PC-9 (cell line): ENCODE data around the gene GHR. TPM values are rescaled to one million over a fixed set of nuclear protein-coding genes. Genes with fewer than 3 reads are reported as not detected.

Source experiments
- BruUV-seq: library from RNA; stranded (reverse); fragments of 400-500 nt; replicated peaks from 2 replicates; lab custom pipeline; 2021; lab: Mats Ljungman, UMichigan
- CTCF ChIA-PET: fragments of 300-600 bp; sonication (Branson Sonifier 250); formaldehyde crosslinking; loops from one replicate; lab custom pipeline; 2022; ENCODE audit warnings: antibody characterized with exemption; lab: Charles Lee
- POLR2A ChIA-PET: fragments of 300-600 bp; sonication (Branson Sonifier 250); formaldehyde crosslinking; loops from one replicate; lab custom pipeline; 2022; ENCODE audit warnings: antibody characterized with exemption; ENCODE audit not compliant: unreplicated experiment; lab: Charles Lee
- DNase-seq, 2 experiments: peaks; one replicate each; pipeline versions ENCODE4 v3.0.0 to v3.0.0-alpha.2; 2015 to 2022; ENCODE audit warnings: mixed read lengths in 1 of 2
- H2AFZ ChIP-seq: fragments of 200-600 bp; sonication (generic); 2 replicates; pipeline ENCODE4 v1.8.1; 2017; ENCODE audit warnings: antibody characterized with exemption
- H3F3A ChIP-seq: fragments of 200-600 bp; sonication (generic); 2 replicates; pipeline ENCODE4 v1.8.1; 2017; ENCODE audit warnings: antibody characterized with exemption, mild to moderate bottlenecking, low read depth; ENCODE audit not compliant: insufficient read depth
- H3K27ac ChIP-seq: fragments of 200-600 bp; sonication (generic); 2 replicates; pipeline ENCODE4 v1.6.1; 2016; ENCODE audit warnings: mixed run types
- H3K27me3 ChIP-seq: fragments of 200-600 bp; sonication (generic); 2 replicates; pipeline ENCODE4 v1.6.1; 2016; ENCODE audit warnings: low read depth, mixed run types; ENCODE audit not compliant: insufficient read depth
- H3K36me3 ChIP-seq: fragments of 200-600 bp; sonication (generic); 2 replicates; pipeline ENCODE4 v1.6.1; 2016; ENCODE audit warnings: low read depth, mixed run types
- H3K4me1 ChIP-seq: fragments of 200-600 bp; sonication (generic); replicated peaks from 2 replicates; pipeline ENCODE4 v1.6.1; 2016; ENCODE audit warnings: mixed run types; ENCODE audit not compliant: insufficient read depth
- H3K4me2 ChIP-seq: fragments of 200-600 bp; sonication (generic); 2 replicates; pipeline ENCODE4 v1.6.1; 2017; ENCODE audit warnings: mixed run types
- H3K4me3 ChIP-seq: fragments of 200-600 bp; sonication (generic); 2 replicates; pipeline ENCODE4 v1.6.1; 2016; ENCODE audit warnings: mixed run types
- H3K79me2 ChIP-seq: fragments of 200-600 bp; sonication (generic); 2 replicates; pipeline ENCODE4 v1.6.1; 2017; ENCODE audit warnings: low read depth, mixed run types
- H3K9me2 ChIP-seq: fragments of 200-600 bp; sonication (generic); 2 replicates; pipeline ENCODE4 v1.8.1; 2017; ENCODE audit warnings: mild to moderate bottlenecking; ENCODE audit not compliant: insufficient read depth
- H3K9me3 ChIP-seq: fragments of 200-600 bp; sonication (generic); 2 replicates; pipeline ENCODE4 v1.8.1; 2016; ENCODE audit warnings: low read depth; ENCODE audit not compliant: insufficient read depth
- H4K20me1 ChIP-seq: fragments of 200-600 bp; sonication (generic); 2 replicates; pipeline ENCODE4 v1.8.1; 2017; ENCODE audit not compliant: insufficient read depth
- EZH2 ChIP-seq: fragments of 200-600 bp; sonication (generic); IDR thresholded peaks from 2 replicates; pipeline ENCODE4 v1.8.0; 2017; ENCODE audit warnings: antibody characterized with exemption, low read depth
- intact Hi-C: fragments of 100-400 bp; cut with micrococcal nuclease; formaldehyde crosslinking; loops from one replicate; pipeline ENCODE4 v1.10.0; 2022; ENCODE audit not compliant: unreplicated experiment
- total RNA-seq: library from RNA; stranded (reverse); gene quantifications from 2 replicates; pipeline ENCODE4 v1.2.3, GENCODE V29; 2021
- TF ChIP-seq, protein P1 (sequence below): fragments of 200-600 bp; sonication (generic); conservative IDR thresholded peaks from 2 replicates; pipeline ENCODE4 v1.6.1; 2017; ENCODE audit warnings: mixed run types, antibody characterized with exemption, mild to moderate bottlenecking, moderate library complexity

Gene GHR
- total RNA-seq, 1 experiment from 2014 or later: not detected

DNA sequence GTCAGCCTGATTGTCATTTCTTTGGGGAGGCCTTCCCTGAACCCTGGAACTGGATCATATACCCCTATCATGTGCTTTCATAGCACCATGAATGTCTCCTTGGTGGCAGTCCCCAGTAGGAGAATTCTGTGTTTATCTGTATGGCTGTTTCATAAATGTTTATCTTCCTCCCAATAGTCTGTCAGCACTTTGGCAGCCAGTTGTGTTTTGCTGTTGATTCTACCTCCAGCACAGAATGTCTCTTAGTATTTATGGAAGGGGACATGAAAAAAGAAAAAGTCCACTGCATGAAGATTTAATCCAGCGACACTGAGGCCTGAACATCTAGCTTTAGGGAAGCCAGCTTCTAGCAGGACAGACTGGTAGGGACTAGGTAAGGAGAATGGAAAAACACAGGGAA lies 38.3 kb downstream of the GHR start:
- no peak overlapping the region for H3K27ac ChIP-seq
- BruUV-seq: no TSS peak
- intact Hi-C loops: no loop called here
- no peaks in the 10 kb centered on the region for H3K4me1 ChIP-seq
- H3K4me3 ChIP-seq: no peak overlapping the region
- H2AFZ ChIP-seq: no peak overlapping the region
- DNase-seq: no peak
- H3K27me3 ChIP-seq: peaks cover 11% of the 10 kb centered on the region
- CTCF ChIA-PET: no interaction called here
- H3F3A ChIP-seq: no peaks in the 10 kb centered on the region
- no peaks in the 10 kb centered on the region for H3K9me3 ChIP-seq
- H3K79me2 ChIP-seq: no peaks in the 10 kb centered on the region
- H4K20me1 ChIP-seq: no peaks in the 10 kb centered on the region
- TF ChIP-seq, protein P1, sequence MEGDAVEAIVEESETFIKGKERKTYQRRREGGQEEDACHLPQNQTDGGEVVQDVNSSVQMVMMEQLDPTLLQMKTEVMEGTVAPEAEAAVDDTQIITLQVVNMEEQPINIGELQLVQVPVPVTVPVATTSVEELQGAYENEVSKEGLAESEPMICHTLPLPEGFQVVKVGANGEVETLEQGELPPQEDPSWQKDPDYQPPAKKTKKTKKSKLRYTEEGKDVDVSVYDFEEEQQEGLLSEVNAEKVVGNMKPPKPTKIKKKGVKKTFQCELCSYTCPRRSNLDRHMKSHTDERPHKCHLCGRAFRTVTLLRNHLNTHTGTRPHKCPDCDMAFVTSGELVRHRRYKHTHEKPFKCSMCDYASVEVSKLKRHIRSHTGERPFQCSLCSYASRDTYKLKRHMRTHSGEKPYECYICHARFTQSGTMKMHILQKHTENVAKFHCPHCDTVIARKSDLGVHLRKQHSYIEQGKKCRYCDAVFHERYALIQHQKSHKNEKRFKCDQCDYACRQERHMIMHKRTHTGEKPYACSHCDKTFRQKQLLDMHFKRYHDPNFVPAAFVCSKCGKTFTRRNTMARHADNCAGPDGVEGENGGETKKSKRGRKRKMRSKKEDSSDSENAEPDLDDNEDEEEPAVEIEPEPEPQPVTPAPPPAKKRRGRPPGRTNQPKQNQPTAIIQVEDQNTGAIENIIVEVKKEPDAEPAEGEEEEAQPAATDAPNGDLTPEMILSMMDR: no peak
- no peak for TF ChIP-seq EZH2
- no peak overlapping the region for H3K4me2 ChIP-seq
- no peaks in the 10 kb centered on the region for H3K9me2 ChIP-seq
- no peaks in the 10 kb centered on the region for H3K36me3 ChIP-seq
- POLR2A ChIA-PET: no interaction called here

DNA sequence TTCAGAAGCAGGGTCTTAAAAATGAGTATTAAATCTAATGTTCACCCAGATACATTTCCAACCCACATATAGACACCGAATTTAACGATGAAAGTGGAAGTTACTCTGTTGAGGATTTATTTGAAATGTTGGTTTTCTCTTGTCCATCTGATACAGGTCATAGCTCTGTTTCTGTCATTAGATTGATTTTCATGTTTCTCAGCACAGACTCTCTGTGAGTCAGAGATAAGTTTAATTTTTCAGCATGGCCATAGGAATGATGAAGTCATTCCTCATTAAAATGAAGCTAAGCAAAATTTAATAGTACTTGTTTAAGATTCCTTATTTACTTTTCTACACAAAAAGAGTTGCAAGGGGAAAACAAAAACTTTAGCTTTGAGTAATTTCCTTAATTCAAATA lies 38.8 kb downstream of the GHR start:
- H3K79me2 ChIP-seq: no peaks in the 10 kb centered on the region
- DNase-seq: no peak
- no peaks in the 10 kb centered on the region for H3K9me3 ChIP-seq
- TF ChIP-seq, protein P1: no peak
- no peak for TF ChIP-seq EZH2
- no peaks in the 10 kb centered on the region for H4K20me1 ChIP-seq
- H2AFZ ChIP-seq: no peak overlapping the region
- no peaks in the 10 kb centered on the region for H3K4me1 ChIP-seq
- intact Hi-C loops: no loop called here
- no peaks in the 10 kb centered on the region for H3K9me2 ChIP-seq
- H3K4me2 ChIP-seq: no peak overlapping the region
- H3K36me3 ChIP-seq: no peaks in the 10 kb centered on the region
- ChIA-PET POLR2A (no interaction called here), CTCF (no interaction called here)
- peaks cover 11% of the 10 kb centered on the region for H3K27me3 ChIP-seq
- no peaks in the 10 kb centered on the region for H3F3A ChIP-seq
- H3K27ac ChIP-seq: no peak overlapping the region
- no TSS peak for BruUV-seq
- no peak overlapping the region for H3K4me3 ChIP-seq

GRCh38 chr5:42467572-42467971 lies 44.3 kb downstream of the GHR start:
- no peaks in the 10 kb centered on the region for H3K36me3 ChIP-seq
- no peak overlapping the region for H3K4me3 ChIP-seq
- intact Hi-C loops: no loop called here
- no peaks in the 10 kb centered on the region for H3K4me1 ChIP-seq
- DNase-seq: no peak
- no peaks in the 10 kb centered on the region for H3K9me3 ChIP-seq
- no peak for TF ChIP-seq EZH2
- TF ChIP-seq, protein P1: no peak
- no peaks in the 10 kb centered on the region for H3K9me2 ChIP-seq
- ChIA-PET CTCF (interaction anchor here (0.5 kb wide), 1 partner anchor 319 kb away, joined by 4 read pairs; no protein-coding TSS in a partner anchor), POLR2A (no interaction called here)
- H2AFZ ChIP-seq: no peak overlapping the region
- no peaks in the 10 kb centered on the region for H3F3A ChIP-seq
- no TSS peak for BruUV-seq
- H4K20me1 ChIP-seq: 0 out of 2 replicates have a peak, but pooled peaks cover 4% of the 10 kb centered on the region
- no peak overlapping the region for H3K27ac ChIP-seq
- no peaks in the 10 kb centered on the region for H3K79me2 ChIP-seq
- H3K4me2 ChIP-seq: no peak overlapping the region
- peaks cover 38% of the 10 kb centered on the region for H3K27me3 ChIP-seq
